GM18517 (cell line): Measurements from ENCODE around the gene RTF1.

Source experiments
- ATAC-seq: cut with Tn5 transposase; IDR thresholded peaks from one replicate; pipeline ENCODE4 v1.9.1; 2021; ENCODE audit warnings: mild to moderate bottlenecking, moderate library complexity; ENCODE audit not compliant: unreplicated experiment

Gene RTF1

GRCh38 chr15:41484937-41485625, 68.2 kb downstream of the RTF1 start:
- ATAC-seq, result no peak

- no peak for ATAC-seq
These were observed 69.4 kb downstream of the RTF1 start for GRCh38 chr15:41486286-41486685.

- no peak for ATAC-seq
These were observed 70.5 kb downstream of the RTF1 start for GRCh38 chr15:41487381-41487780.

- no peak for ATAC-seq
These were observed 70.9 kb downstream of the RTF1 start for GRCh38 chr15:41487802-41488201.

GRCh38 chr15:41489641-41490040, 72.7 kb downstream of the RTF1 start:
- no peak for ATAC-seq

- ATAC-seq, result no peak
These were observed 73.5 kb downstream of the RTF1 start for GRCh38 chr15:41490355-41490754.

GRCh38 chr15:41491889-41492288, 75.0 kb downstream of the RTF1 start:
- ATAC-seq, result no peak

- ATAC-seq, result no peak
These were observed 75.8 kb downstream of the RTF1 start for GRCh38 chr15:41492597-41493204.

- peak; percentile 69 for ATAC-seq
These were observed 76.5 kb downstream of the RTF1 start, which contains the start of gene ITPKA for GRCh38 chr15:41493205-41493901. Gene ITPKA, plus strand, starts transcription at chr15:41493874. Its CDS starts 54 bp downstream, at chr15:41493928.

GRCh38 chr15:41493902-41494189, 77.0 kb downstream of the RTF1 start:
- ATAC-seq, result no peak

GRCh38 chr15:41494190-41494921, 77.5 kb downstream of the RTF1 start:
- no peak for ATAC-seq

GRCh38 chr15:41494922-41495735, 78.2 kb downstream of the RTF1 start:
- ATAC-seq, result no peak

- no peak for ATAC-seq
These were observed 79.1 kb downstream of the RTF1 start for GRCh38 chr15:41495736-41496599.

- ATAC-seq, result no peak
These were observed 81.8 kb downstream of the RTF1 start for GRCh38 chr15:41498657-41499056.

- no peak for ATAC-seq
These were observed 82.4 kb downstream of the RTF1 start for GRCh38 chr15:41499109-41499851.

GRCh38 chr15:41501191-41501917, 84.5 kb downstream of the RTF1 start:
- no peak for ATAC-seq

GRCh38 chr15:41501931-41502794, 85.3 kb downstream of the RTF1 start:
- ATAC-seq, result no peak
